PC-9 (cell line): Measurements from ENCODE around the gene NUTM2A. TPM values are rescaled to one million over a fixed set of nuclear protein-coding genes. Genes with fewer than 3 reads are reported as not detected.
"Not testable (repeated sequence)": the region's sequence is repeated elsewhere in the genome, so short reads cannot be mapped to it uniquely, and the experiment has no call there.

Experiments
- BruUV-seq: library from RNA; stranded (reverse); fragments of 400-500 nt; replicated peaks from 2 replicates; lab custom pipeline; 2021; lab: Mats Ljungman, UMichigan
- CTCF ChIA-PET: fragments of 300-600 bp; sonication (Branson Sonifier 250); formaldehyde crosslinking; loops from one replicate; lab custom pipeline; 2022; ENCODE audit warnings: antibody characterized with exemption; lab: Charles Lee
- POLR2A ChIA-PET: fragments of 300-600 bp; sonication (Branson Sonifier 250); formaldehyde crosslinking; loops from one replicate; lab custom pipeline; 2022; ENCODE audit warnings: antibody characterized with exemption; ENCODE audit not compliant: unreplicated experiment; lab: Charles Lee
- DNase-seq, 2 experiments: peaks; one replicate each; pipeline versions ENCODE4 v3.0.0 to v3.0.0-alpha.2; 2015 to 2022; ENCODE audit warnings: mixed read lengths in 1 of 2
- H2AFZ ChIP-seq: fragments of 200-600 bp; sonication (generic); 2 replicates; pipeline ENCODE4 v1.8.1; 2017; ENCODE audit warnings: antibody characterized with exemption
- H3F3A ChIP-seq: fragments of 200-600 bp; sonication (generic); 2 replicates; pipeline ENCODE4 v1.8.1; 2017; ENCODE audit warnings: antibody characterized with exemption, mild to moderate bottlenecking, low read depth; ENCODE audit not compliant: insufficient read depth
- H3K27ac ChIP-seq: fragments of 200-600 bp; sonication (generic); 2 replicates; pipeline ENCODE4 v1.6.1; 2016; ENCODE audit warnings: mixed run types
- H3K27me3 ChIP-seq: fragments of 200-600 bp; sonication (generic); 2 replicates; pipeline ENCODE4 v1.6.1; 2016; ENCODE audit warnings: low read depth, mixed run types; ENCODE audit not compliant: insufficient read depth
- H3K36me3 ChIP-seq: fragments of 200-600 bp; sonication (generic); 2 replicates; pipeline ENCODE4 v1.6.1; 2016; ENCODE audit warnings: low read depth, mixed run types
- H3K4me1 ChIP-seq: fragments of 200-600 bp; sonication (generic); replicated peaks from 2 replicates; pipeline ENCODE4 v1.6.1; 2016; ENCODE audit warnings: mixed run types; ENCODE audit not compliant: insufficient read depth
- H3K4me2 ChIP-seq: fragments of 200-600 bp; sonication (generic); 2 replicates; pipeline ENCODE4 v1.6.1; 2017; ENCODE audit warnings: mixed run types
- H3K4me3 ChIP-seq: fragments of 200-600 bp; sonication (generic); 2 replicates; pipeline ENCODE4 v1.6.1; 2016; ENCODE audit warnings: mixed run types
- H3K79me2 ChIP-seq: fragments of 200-600 bp; sonication (generic); 2 replicates; pipeline ENCODE4 v1.6.1; 2017; ENCODE audit warnings: low read depth, mixed run types
- H3K9me2 ChIP-seq: fragments of 200-600 bp; sonication (generic); 2 replicates; pipeline ENCODE4 v1.8.1; 2017; ENCODE audit warnings: mild to moderate bottlenecking; ENCODE audit not compliant: insufficient read depth
- H3K9me3 ChIP-seq: fragments of 200-600 bp; sonication (generic); 2 replicates; pipeline ENCODE4 v1.8.1; 2016; ENCODE audit warnings: low read depth; ENCODE audit not compliant: insufficient read depth
- H4K20me1 ChIP-seq: fragments of 200-600 bp; sonication (generic); 2 replicates; pipeline ENCODE4 v1.8.1; 2017; ENCODE audit not compliant: insufficient read depth
- intact Hi-C: fragments of 100-400 bp; cut with micrococcal nuclease; formaldehyde crosslinking; loops from one replicate; pipeline ENCODE4 v1.10.0; 2022; ENCODE audit not compliant: unreplicated experiment
- total RNA-seq: library from RNA; stranded (reverse); gene quantifications from 2 replicates; pipeline ENCODE4 v1.2.3, GENCODE V29; 2021

Gene NUTM2A
- total RNA-seq, 1 experiment from 2014 or later, result 0.48 TPM

- H3K9me3 ChIP-seq, H3K4me3 ChIP-seq, H3K79me2 ChIP-seq, H4K20me1 ChIP-seq, H3K4me1 ChIP-seq, H3K36me3 ChIP-seq, H3K4me2 ChIP-seq, H3K27ac ChIP-seq, BruUV-seq, H3F3A ChIP-seq, H2AFZ ChIP-seq, H3K27me3 ChIP-seq, intact Hi-C loops, H3K9me2 ChIP-seq, DNase-seq, POLR2A ChIA-PET, CTCF ChIA-PET: not testable (repeated sequence)
Observed at GRCh38 chr10:87219370-87219769, 5.9 kb upstream of the NUTM2A start.

GRCh38 chr10:87222789-87223188 is 2.5 kb upstream of the NUTM2A start:
- H3K27me3 ChIP-seq, POLR2A ChIA-PET, H2AFZ ChIP-seq, CTCF ChIA-PET, H3K4me1 ChIP-seq, H3K4me2 ChIP-seq, H3K4me3 ChIP-seq, DNase-seq, H3K9me2 ChIP-seq, intact Hi-C loops, BruUV-seq, H3F3A ChIP-seq, H3K79me2 ChIP-seq, H3K27ac ChIP-seq, H3K9me3 ChIP-seq, H4K20me1 ChIP-seq, H3K36me3 ChIP-seq: not testable (repeated sequence)

- CTCF ChIA-PET, H3K9me2 ChIP-seq: not testable (repeated sequence)
Observed at GRCh38 chr10:87228247-87228646, 3.0 kb downstream of the NUTM2A start.

GRCh38 chr10:87229211-87229610 is 4.0 kb downstream of the NUTM2A start:
- H3K36me3 ChIP-seq, H2AFZ ChIP-seq, H3K4me2 ChIP-seq, CTCF ChIA-PET, H4K20me1 ChIP-seq, H3K4me1 ChIP-seq, BruUV-seq, DNase-seq, H3K27me3 ChIP-seq, H3K4me3 ChIP-seq, H3K9me2 ChIP-seq, intact Hi-C loops, H3F3A ChIP-seq, H3K27ac ChIP-seq, H3K79me2 ChIP-seq, POLR2A ChIA-PET, H3K9me3 ChIP-seq: not testable (repeated sequence)

More at GRCh38 chr10:87228247-87228646, 3.0 kb downstream of the NUTM2A start:
- H2AFZ ChIP-seq, H3F3A ChIP-seq, H3K27me3 ChIP-seq, H3K27ac ChIP-seq, H3K9me3 ChIP-seq, H3K4me1 ChIP-seq, H3K4me3 ChIP-seq, H3K79me2 ChIP-seq, H4K20me1 ChIP-seq, intact Hi-C loops, POLR2A ChIA-PET, DNase-seq, H3K36me3 ChIP-seq, BruUV-seq, H3K4me2 ChIP-seq: not testable (repeated sequence)

- H3K27ac ChIP-seq, H3K4me2 ChIP-seq, H3K79me2 ChIP-seq, H3K4me3 ChIP-seq, H3K27me3 ChIP-seq, H4K20me1 ChIP-seq, CTCF ChIA-PET, intact Hi-C loops, H3K9me2 ChIP-seq, H3K36me3 ChIP-seq, H2AFZ ChIP-seq, H3K4me1 ChIP-seq, BruUV-seq, DNase-seq, POLR2A ChIA-PET, H3F3A ChIP-seq, H3K9me3 ChIP-seq: not testable (repeated sequence)
Observed at GRCh38 chr10:87234854-87235253, 9.6 kb downstream of the NUTM2A start.

- intact Hi-C loops, H3K4me3 ChIP-seq, H3K27me3 ChIP-seq, H3F3A ChIP-seq, H3K36me3 ChIP-seq, H3K79me2 ChIP-seq, H4K20me1 ChIP-seq, H3K9me3 ChIP-seq, H3K4me2 ChIP-seq, POLR2A ChIA-PET, BruUV-seq, H3K9me2 ChIP-seq, H3K27ac ChIP-seq, H2AFZ ChIP-seq, H3K4me1 ChIP-seq, CTCF ChIA-PET, DNase-seq: not testable (repeated sequence)
Observed at GRCh38 chr10:87237244-87237643, 12.0 kb downstream of the NUTM2A start.

- H3K4me3 ChIP-seq, H3K79me2 ChIP-seq, CTCF ChIA-PET, H3K4me1 ChIP-seq, BruUV-seq, H3F3A ChIP-seq, H4K20me1 ChIP-seq, DNase-seq, POLR2A ChIA-PET, intact Hi-C loops, H2AFZ ChIP-seq, H3K4me2 ChIP-seq, H3K9me3 ChIP-seq, H3K27me3 ChIP-seq, H3K36me3 ChIP-seq, H3K9me2 ChIP-seq: not testable (repeated sequence)
- H3K27ac ChIP-seq, result peak overlapping the region; percentile 47; the same call in 1 of the 2 replicates
Observed at GRCh38 chr10:87239346-87239808, 14.1 kb downstream of the NUTM2A start.
